Ovary (tissue), 9 donors: ENCODE data around the gene TBPL1. TPM values are rescaled to one million over a fixed set of nuclear protein-coding genes. Genes with fewer than 3 reads are reported as not detected.

Experiments used
- DNase-seq, 5 donors: peaks; one replicate each; pipeline ENCODE4 v3.0.0-alpha.2; 2019 to 2020
- H3K27ac ChIP-seq, 2 donors: fragments of 200-600 bp; one replicate each; pipeline versions ENCODE4 v1.5.1 to v1.8.0; 2019 to 2022
- H3K27me3 ChIP-seq: fragments of 200-600 bp; one replicate; pipeline ENCODE4 v1.8.0; 2022
- H3K36me3 ChIP-seq: fragments of 200-600 bp; sonication (generic); one replicate; pipeline ENCODE4 v1.5.1; 2019
- H3K4me1 ChIP-seq: one replicate; pipeline ENCODE4 v1.8.1; 2013; ENCODE audit warnings: mild to moderate bottlenecking, moderate library complexity; ENCODE audit not compliant: insufficient read depth
- H3K4me3 ChIP-seq: fragments of 200-600 bp; sonication (generic); one replicate; pipeline ENCODE4 v1.5.1; 2017
- H3K9me3 ChIP-seq, 2 donors: fragments of 200-600 bp in 1 of 2; sonication (generic) in 1 of 2; one replicate each; pipeline versions ENCODE4 v1.5.1 to v1.8.1; 2013 to 2019; ENCODE audit warnings: mild to moderate bottlenecking in 1 of 2, moderate library complexity in 1 of 2
- EP300 ChIP-seq: sonication (generic); formaldehyde crosslinking; IDR thresholded peaks from one replicate; pipeline ENCODE4 v1.6.1; 2017; ENCODE audit warnings: antibody characterized with exemption
- POLR2A ChIP-seq: fragments of 450-650 bp; IDR thresholded peaks from one replicate; pipeline ENCODE4 v1.6.1; 2017; ENCODE audit warnings: antibody characterized with exemption, mild to moderate bottlenecking, moderate library complexity
- WGBS, 3 donors: extraction: QIAGEN DNeasy Blood & Tissue Kit in 1 of 3; methylation state at CpG; one replicate each; pipeline versions ENCODE4 v1.1.5 to v1.1.7; 2013 to 2017; 5-methylcytosine and 5-hydroxymethylcytosine counted together
- intact Hi-C, 4 donors: fragments of 100-400 bp; cut with DNase I; formaldehyde crosslinking; loops; one replicate each; pipeline versions ENCODE4 v1.11.0 to v1.15.1; 2022 to 2023
- polyA plus RNA-seq, 2 donors: library from polyadenylated mRNA; stranded (reverse); fragments of 200-250 nt in 1 of 2; fragments of 350-450 nt in 1 of 2; fragmentation: Illumina TruSeq in 1 of 2; extraction: RNeasy Lipid Tissue Mini Kit (QIAGEN cat#74804) in 1 of 2; gene quantifications; one replicate each; pipeline ENCODE4 v1.2.3, GENCODE V29; 2013 to 2014
- total RNA-seq, 7 donors: library from RNA; depleted of rRNA in 2 of 7; stranded (reverse); fragments of >200 nt in 2 of 7; fragmentation: NEBNext Ultra II Directional in 3 of 7; extraction: Animal tissue kit (Norgen Biotek cat#: 25700) in 3 of 7; gene quantifications; one replicate each; pipeline versions ENCODE4 v1.1.0 to v1.2.4, GENCODE V29; 2016 to 2023
- TF ChIP-seq, protein P1 (sequence below), 3 donors: fragments of 450-650 bp in 2 of 3; fragments of 200-600 bp in 1 of 3; IDR thresholded peaks; one replicate each; pipeline versions ENCODE4 v1.5.1 to v1.8.0; 2016 to 2022; ENCODE audit warnings: antibody characterized with exemption in 3 of 3, mild to moderate bottlenecking in 1 of 3
- donor health status: DM: no; HTN: no; CAD: no; lungs with moderate emphysema.
- donor health status: DM: no; HTN: no; CAD: no.
- donor health status: Bipolar disorder and iron deficiency.
- donor health status: DM: yes; HTN: yes; CAD: no.
- donor health status: DM: no; HTN: no; CAD: no.
- donor health status: DM: yes; HTN: yes; CAD: no.

Gene TBPL1
- total and polyA plus RNA-seq, 9 donors, result 13.3 to 25.2 (median 18.6) TPM

DNA sequence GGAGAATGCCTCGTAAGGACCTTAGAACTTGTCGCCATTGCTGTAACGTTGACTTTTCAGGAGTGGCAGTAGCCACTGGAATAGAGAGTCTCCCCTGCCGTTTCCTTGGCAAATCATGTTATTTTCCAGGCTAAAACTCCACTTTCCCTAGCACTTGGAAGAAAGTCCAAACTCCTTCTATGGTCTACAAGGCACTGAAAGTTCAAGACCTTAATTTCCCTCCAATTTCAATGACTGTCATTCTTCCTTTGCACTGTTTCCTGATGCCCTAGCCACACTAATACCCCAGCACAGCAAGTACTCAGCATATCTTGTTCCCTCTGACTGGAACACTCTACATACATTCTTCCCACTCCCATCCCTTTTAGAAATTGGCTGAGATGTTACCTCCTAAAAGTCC lies 1.8 kb upstream of the TBPL1 start:
- TF ChIP-seq, protein P1, sequence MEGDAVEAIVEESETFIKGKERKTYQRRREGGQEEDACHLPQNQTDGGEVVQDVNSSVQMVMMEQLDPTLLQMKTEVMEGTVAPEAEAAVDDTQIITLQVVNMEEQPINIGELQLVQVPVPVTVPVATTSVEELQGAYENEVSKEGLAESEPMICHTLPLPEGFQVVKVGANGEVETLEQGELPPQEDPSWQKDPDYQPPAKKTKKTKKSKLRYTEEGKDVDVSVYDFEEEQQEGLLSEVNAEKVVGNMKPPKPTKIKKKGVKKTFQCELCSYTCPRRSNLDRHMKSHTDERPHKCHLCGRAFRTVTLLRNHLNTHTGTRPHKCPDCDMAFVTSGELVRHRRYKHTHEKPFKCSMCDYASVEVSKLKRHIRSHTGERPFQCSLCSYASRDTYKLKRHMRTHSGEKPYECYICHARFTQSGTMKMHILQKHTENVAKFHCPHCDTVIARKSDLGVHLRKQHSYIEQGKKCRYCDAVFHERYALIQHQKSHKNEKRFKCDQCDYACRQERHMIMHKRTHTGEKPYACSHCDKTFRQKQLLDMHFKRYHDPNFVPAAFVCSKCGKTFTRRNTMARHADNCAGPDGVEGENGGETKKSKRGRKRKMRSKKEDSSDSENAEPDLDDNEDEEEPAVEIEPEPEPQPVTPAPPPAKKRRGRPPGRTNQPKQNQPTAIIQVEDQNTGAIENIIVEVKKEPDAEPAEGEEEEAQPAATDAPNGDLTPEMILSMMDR (IDR thresholded peaks at IDR 0.05), result no peak
- TF ChIP-seq POLR2A (no peak), EP300 (no peak)
- no peaks in the 10 kb centered on the region for H3K9me3 ChIP-seq
- H3K27ac ChIP-seq, result peak overlapping the region; percentile 95 to 98
- H3K4me3 ChIP-seq, result peak overlapping the region; percentile 91
- no peak for DNase-seq
- H3K4me1 ChIP-seq, result peaks cover 3% of the 10 kb centered on the region
- no peaks in the 10 kb centered on the region for H3K36me3 ChIP-seq
- H3K27me3 ChIP-seq, result no peaks in the 10 kb centered on the region
- intact Hi-C loops, result no loop called here
- WGBS, 3 donors, result 60% methylated on average over 4 of the region's 4 CpGs

DNA sequence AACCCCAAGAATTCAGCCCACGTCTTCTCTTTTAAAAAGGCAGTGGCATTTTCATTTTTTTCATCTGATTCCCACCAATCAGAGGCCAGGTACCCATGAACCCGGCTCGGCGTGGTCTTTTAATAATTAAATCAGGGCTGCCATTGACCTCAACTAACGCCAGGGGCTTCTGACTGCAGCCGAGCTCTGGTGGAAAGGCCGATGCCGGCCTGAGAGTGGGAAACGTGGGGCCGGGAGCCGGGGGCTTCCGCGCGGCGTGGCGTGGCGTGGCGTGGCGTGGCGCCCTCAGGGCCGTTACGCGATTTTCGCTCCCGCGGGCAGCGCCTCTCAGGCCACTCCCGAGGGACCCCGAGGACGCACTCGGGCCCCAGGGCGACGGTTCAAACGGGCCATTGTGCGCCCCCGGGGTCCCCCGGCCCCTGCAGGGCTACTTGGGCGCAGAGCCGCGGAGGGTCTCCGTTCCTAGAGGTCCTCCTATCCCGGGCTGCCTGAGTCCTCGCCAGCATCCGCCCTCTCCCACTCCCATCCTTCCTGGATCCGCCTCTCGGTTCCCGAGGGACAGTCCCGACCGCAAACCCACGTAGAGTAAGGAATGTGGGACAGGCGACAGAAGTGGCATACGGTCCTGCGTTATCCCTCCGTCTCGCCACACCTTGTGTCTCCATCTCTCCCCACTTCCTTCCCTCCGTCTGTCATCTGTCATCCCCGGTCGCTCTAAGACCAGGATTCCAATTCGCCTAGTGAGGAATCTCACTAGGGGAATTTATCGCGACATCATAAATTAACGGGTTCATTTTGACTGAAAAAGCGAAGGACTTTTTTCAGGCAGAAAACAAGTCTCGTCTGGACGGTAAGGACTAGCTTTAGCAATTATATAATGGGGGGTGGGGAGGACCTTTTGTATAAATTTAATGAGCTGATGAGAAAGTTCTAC lies 876 bp upstream of the TBPL1 start:
- Histone ChIP-seq H3K4me1 (peaks cover 3% of the 10 kb centered on the region), H3K27me3 (no peaks in the 10 kb centered on the region), H3K27ac (peak overlapping the region; percentile 95 to 98), H3K9me3 (no peaks in the 10 kb centered on the region), H3K4me3 (peak overlapping the region; percentile 91), H3K36me3 (no peaks in the 10 kb centered on the region)
- TF ChIP-seq EP300 (no peak), POLR2A (no peak)
- TF ChIP-seq, protein P1 (IDR thresholded peaks at IDR 0.05), result peak; percentile 22 to 60 (median 44)
- peak; percentile 59 to 78 (median 70) for DNase-seq
- 0 to 1% (median 0%) methylated on average over 50 to 65 of the region's 65 CpGs for WGBS, 3 donors
- intact Hi-C loops, result no loop called here

DNA sequence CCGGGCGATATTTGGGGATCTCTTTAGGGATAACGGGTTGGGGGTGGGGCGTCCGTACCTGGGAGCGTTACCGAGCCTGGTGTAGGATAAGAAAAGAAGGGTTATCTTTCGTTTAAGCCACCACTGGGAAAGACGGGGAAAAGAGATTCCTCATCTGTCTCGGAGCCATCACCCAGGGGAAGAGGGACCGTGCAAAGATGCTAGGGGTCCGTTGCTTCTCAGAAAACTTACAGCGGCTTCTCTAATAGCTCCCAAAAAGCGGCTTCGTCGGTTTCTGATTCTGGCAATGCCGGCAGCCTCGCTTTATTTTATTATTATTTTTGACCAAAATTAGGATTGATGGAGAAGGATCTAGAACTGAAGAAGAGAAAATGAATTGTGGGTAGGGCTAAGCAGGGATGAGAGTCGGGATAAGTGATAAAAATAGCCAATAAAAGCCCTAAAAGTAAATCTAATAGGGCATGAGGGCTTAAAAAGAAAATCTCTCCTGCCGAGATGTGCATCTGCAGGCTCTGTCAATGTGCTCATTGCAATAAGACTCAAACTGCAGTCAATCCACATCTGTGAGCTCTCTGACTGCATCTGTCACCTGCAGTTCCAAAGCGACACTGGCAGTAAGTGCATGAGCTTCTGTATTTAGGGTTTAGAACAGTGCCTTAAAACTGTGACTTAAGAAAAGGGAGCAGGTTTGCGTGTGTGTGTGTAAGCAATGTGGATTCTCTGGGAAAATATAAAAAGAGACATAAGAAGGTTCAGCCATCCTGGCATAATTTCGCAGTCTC lies 801 bp downstream of the TBPL1 start:
- 6 to 8% (median 7%) methylated on average over 23 of the region's 23 CpGs for WGBS, 3 donors
- no peak for DNase-seq
- intact Hi-C loops, result no loop called here
- Histone ChIP-seq H3K4me3 (peak overlapping the region; percentile 91), H3K4me1 (peaks cover 5% of the 10 kb centered on the region), H3K27ac (peak overlapping the region in 1 of 2 donors; percentile 98), H3K9me3 (no peaks in the 10 kb centered on the region), H3K36me3 (no peaks in the 10 kb centered on the region), H3K27me3 (no peaks in the 10 kb centered on the region)
- TF ChIP-seq, protein P1 (IDR thresholded peaks at IDR 0.05), result no peak
- TF ChIP-seq POLR2A (no peak), EP300 (no peak)

DNA sequence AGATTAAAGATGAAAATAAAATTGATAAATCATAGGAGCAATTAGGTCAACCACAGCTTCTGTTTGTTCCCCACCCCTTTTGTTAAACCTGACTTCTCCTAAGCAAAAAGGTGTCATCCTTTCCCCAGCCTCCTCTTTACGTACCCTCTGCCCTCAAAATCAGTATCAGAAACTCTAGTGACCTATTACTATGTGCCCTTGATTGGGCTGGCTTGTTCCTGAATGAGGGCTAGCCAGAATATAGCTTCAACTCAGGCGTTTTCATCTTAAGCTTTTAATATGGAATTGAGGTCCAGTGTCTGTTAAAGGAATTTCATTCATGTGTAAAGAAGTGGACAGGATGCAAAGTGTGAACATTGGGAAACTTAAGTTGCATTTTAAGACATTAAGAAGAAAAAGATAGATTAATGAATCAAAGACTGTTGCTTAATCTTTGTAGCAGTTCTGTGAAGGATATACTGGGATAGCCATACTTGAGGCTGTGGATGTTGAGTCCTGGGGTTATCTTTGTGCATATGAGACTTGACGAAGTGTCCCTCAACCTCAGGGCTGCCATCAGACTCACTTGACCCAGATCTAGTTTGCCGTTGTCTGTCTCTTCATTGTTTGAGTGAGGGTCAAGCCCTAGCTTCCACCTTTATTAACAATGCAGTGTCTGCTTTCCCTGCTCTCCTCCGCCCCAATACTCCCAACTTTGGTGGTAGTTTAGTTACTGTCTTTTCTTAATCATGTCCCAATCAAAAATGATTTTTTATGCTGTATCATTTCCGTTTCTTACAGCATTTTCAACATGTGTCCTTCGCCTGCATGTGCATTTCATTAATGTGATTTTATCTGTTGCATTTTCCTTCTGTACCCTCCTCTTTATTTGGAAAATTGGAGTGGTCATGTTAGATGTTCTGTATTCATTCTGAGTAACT lies 1.9 kb downstream of the TBPL1 start:
- no peak for DNase-seq
- Histone ChIP-seq H3K27me3 (no peaks in the 10 kb centered on the region), H3K4me1 (peaks cover 9% of the 10 kb centered on the region), H3K27ac (no peak overlapping the region), H3K4me3 (no peak overlapping the region), H3K36me3 (no peaks in the 10 kb centered on the region), H3K9me3 (no peaks in the 10 kb centered on the region)
- TF ChIP-seq, protein P1 (IDR thresholded peaks at IDR 0.05), result no peak
- TF ChIP-seq EP300, result no peak
- no peak for TF ChIP-seq POLR2A
- intact Hi-C loops, result no loop called here
- 74 to 80% (median 76%) methylated on average over 7 of the region's 7 CpGs for WGBS, 3 donors
